B cell (primary cell): Measurements from ENCODE around the gene ERVW-1. TPM values are rescaled to one million over a fixed set of nuclear protein-coding genes. Genes with fewer than 3 reads are reported as not detected.
A peak's percentile ranks its signal among the peaks of the same experiment; 100 is the strongest.

Experiments
- ATAC-seq: fragments of 200-7000 bp; cut with Tn5 transposase; one replicate; pipeline ENCODE4 v1.10.0; 2021; ENCODE audit warnings: low read depth, mild to moderate bottlenecking, moderate number of reproducible peaks, moderate library complexity
- CTCF ChIA-PET: fragments of 350-600 bp; sonication (Branson Sonifier 250); formaldehyde crosslinking; loops from one replicate; lab custom pipeline; 2021; ENCODE audit warnings: antibody characterized with exemption, inconsistent platforms; lab: Charles Lee
- POLR2A ChIA-PET: fragments of 350-600 bp; sonication (Branson Sonifier 250); formaldehyde crosslinking; loops from one replicate; lab custom pipeline; 2021; ENCODE audit warnings: antibody characterized with exemption; lab: Charles Lee
- DNase-seq: peaks from one replicate; pipeline ENCODE4 v3.0.0; 2013
- H2AFZ ChIP-seq: 2 replicates; pipeline ENCODE4 v1.6.1; 2012; ENCODE audit warnings: mild to moderate bottlenecking, low read depth, low read length; ENCODE audit not compliant: insufficient read depth, poor library complexity, severe bottlenecking
- H3K27ac ChIP-seq, 2 donors: 1 replicate in 1 of 2; 2 replicates in 1 of 2; pipeline ENCODE4 v1.5.1; 2012 to 2013; ENCODE audit warnings: low read length in 2 of 2, mild to moderate bottlenecking in 2 of 2, moderate library complexity in 1 of 2
- H3K27me3 ChIP-seq, 4 experiments: fragments of 200-600 bp in 1 of 4; sonication (generic) in 1 of 4; replicated peaks in 1 of 4; 1 replicate in 2 of 4; 2 replicates in 2 of 4; pipeline versions ENCODE4 v1.6.1 to v1.7.0; 2013 to 2016; ENCODE audit warnings: low read length in 3 of 4, mild to moderate bottlenecking in 2 of 4, mixed read lengths in 1 of 4, moderate library complexity in 1 of 4; ENCODE audit not compliant: insufficient read depth in 4 of 4, control insufficient read depth in 3 of 4; ENCODE audit errors: control extremely low read depth in 1 of 4
- H3K36me3 ChIP-seq, 2 experiments: replicated peaks in 1 of 2; 1 replicate in 1 of 2; 2 replicates in 1 of 2; pipeline versions ENCODE4 v1.6.1 to v1.7.1; 2013; ENCODE audit warnings: low read length in 1 of 2; ENCODE audit not compliant: insufficient read depth in 2 of 2, control insufficient read depth in 1 of 2; ENCODE audit errors: control extremely low read depth in 1 of 2, extremely low read depth in 1 of 2
- H3K4me1 ChIP-seq, 2 donors: fragments of 200-600 bp in 1 of 2; sonication (generic) in 1 of 2; 1 replicate in 1 of 2; 2 replicates in 1 of 2; pipeline versions ENCODE4 v1.5.1 to v1.6.1; 2013 to 2017; ENCODE audit warnings: low read length in 2 of 2; ENCODE audit not compliant: control insufficient read depth in 2 of 2, insufficient read depth in 2 of 2
- H3K4me2 ChIP-seq: replicated peaks from 2 replicates; pipeline ENCODE3; 2012; ENCODE audit warnings: mild to moderate bottlenecking, low read depth, low read length; ENCODE audit not compliant: poor library complexity, severe bottlenecking
- H3K4me3 ChIP-seq, 5 experiments: fragments of 200-600 bp in 1 of 5; sonication (generic) in 1 of 5; 1 replicate in 3 of 5; 2 replicates in 2 of 5; pipeline versions ENCODE4 v1.5.1 to v1.7.0; 2011 to 2016; ENCODE audit warnings: low read length in 4 of 5, mild to moderate bottlenecking in 4 of 5, low read depth in 2 of 5, control low read depth in 1 of 5, moderate library complexity in 1 of 5; ENCODE audit not compliant: insufficient read depth in 1 of 5; ENCODE audit errors: control extremely low read depth in 1 of 5, extremely low read depth in 1 of 5
- H3K79me2 ChIP-seq: fragments of 200-600 bp; sonication (generic); one replicate; pipeline ENCODE4 v1.6.0; 2016; ENCODE audit warnings: low read length; ENCODE audit not compliant: control insufficient read depth, insufficient read depth
- H3K9ac ChIP-seq: fragments of 200-600 bp; sonication (generic); 2 replicates; pipeline ENCODE4 v1.6.1; 2017; ENCODE audit warnings: mild to moderate bottlenecking, low read length, moderate library complexity
- H3K9me3 ChIP-seq, 3 donors: one replicate each; pipeline versions ENCODE4 v1.6.1 to v1.7.1; 2013; ENCODE audit warnings: low read length in 2 of 3; ENCODE audit not compliant: control insufficient read depth in 2 of 3, insufficient read depth in 1 of 3; ENCODE audit errors: control extremely low read depth in 1 of 3
- H4K20me1 ChIP-seq: 2 replicates; pipeline ENCODE4 v1.6.0; 2012; ENCODE audit warnings: mild to moderate bottlenecking, low read length; ENCODE audit not compliant: insufficient read depth, control insufficient read depth, poor library complexity, severe bottlenecking
- H3K27ac Mint-ChIP-seq: one replicate; pipeline ENCODE4 v1.8.0; 2021; ENCODE audit warnings: mixed read lengths
- H3K27me3 Mint-ChIP-seq: one replicate; pipeline ENCODE4 v1.8.0; 2021; ENCODE audit warnings: mixed read lengths
- H3K4me1 Mint-ChIP-seq: one replicate; pipeline ENCODE4 v1.8.0; 2021; ENCODE audit warnings: mixed read lengths
- H3K4me3 Mint-ChIP-seq: one replicate; pipeline ENCODE4 v1.8.0; 2021; ENCODE audit warnings: mixed read lengths
- H3K9me3 Mint-ChIP-seq: one replicate; pipeline ENCODE4 v1.8.0; 2022; ENCODE audit warnings: mixed read lengths; ENCODE audit not compliant: insufficient read depth
- CTCF ChIP-seq: fragments of 200-600 bp; IDR thresholded peaks from one replicate; pipeline ENCODE4 v1.8.0; 2022; ENCODE audit warnings: antibody characterized with exemption, mild to moderate bottlenecking
- EZH2 ChIP-seq: IDR thresholded peaks from 2 replicates; pipeline ENCODE4 v1.6.1; 2012; ENCODE audit warnings: borderline replicate concordance, low read depth, mild to moderate bottlenecking, moderate library complexity, low read length; ENCODE audit not compliant: insufficient read depth, poor library complexity, severe bottlenecking
- WGBS: methylation state at CpG from one replicate; pipeline ENCODE4 v1.1.5; 2013; ENCODE audit warnings: missing lambda C conversion rate; ENCODE audit not compliant: insufficient coverage; 5-methylcytosine and 5-hydroxymethylcytosine counted together
- intact Hi-C: fragments of 100-400 bp; cut with micrococcal nuclease; formaldehyde crosslinking; loops from one replicate; pipeline ENCODE4 v1.10.0; 2022
- polyA plus RNA-seq: library from polyadenylated mRNA; depleted of rRNA; stranded (reverse); fragments of >200 nt; gene quantifications from 2 replicates; pipeline ENCODE4 v1.2.3, GENCODE V29; 2012
- total RNA-seq, 2 donors: library from RNA; stranded (reverse); fragments of 120-200 nt in 1 of 2; gene quantifications; 1 replicate in 1 of 2; 2 replicates in 1 of 2; pipeline versions ENCODE4 v1.2.3 to v1.2.4, GENCODE V29; 2013 to 2022

ERVW-1 gene
- total and polyA plus RNA-seq, 2 donors (not counting 1 experiment from before 2014, with no cell fraction given) = not detected

GRCh38 chr7:92425311-92425947 is 52.3 kb downstream of the ERVW-1 start:
- Histone ChIP-seq H3K36me3 (no peaks in the 10 kb centered on the region), H3K27ac (no peak overlapping the region), H4K20me1 (no peaks in the 10 kb centered on the region), H3K4me2 (peak overlapping the region; percentile 34), H3K9me3 (no peaks in the 10 kb centered on the region), H3K9ac (no peak overlapping the region), H3K4me1 (peaks cover 4% of the 10 kb centered on the region in 2 donors), H2AFZ (peak overlapping the region; percentile 19), H3K4me3 (no peak overlapping the region), H3K27me3 (peaks cover 0 to 6% (median 0%) of the 10 kb centered on the region in 4 experiments), H3K79me2 (no peaks in the 10 kb centered on the region)
- DNase-seq = peak; percentile 23
- Mint-ChIP-seq H3K9me3 (no peaks in the 10 kb centered on the region), H3K4me1 (peaks cover 10% of the 10 kb centered on the region), H3K27me3 (peaks cover 31% of the 10 kb centered on the region), H3K27ac (no peak overlapping the region), H3K4me3 (no peak overlapping the region)
- WGBS = 40% methylated on average over 19 of the region's 20 CpGs
- no peak for ATAC-seq
- no peak for TF ChIP-seq EZH2
- no peak for TF ChIP-seq CTCF
- ChIA-PET CTCF (interaction anchor here (0.6 to 7.9 kb wide), 10 partner anchors 10 to 344 kb away, joined by 3 to 133 read pairs (median 4); partner anchors contain the start of gene GATAD1), POLR2A (no interaction called here)
- intact Hi-C loops = no loop called here

DNA sequence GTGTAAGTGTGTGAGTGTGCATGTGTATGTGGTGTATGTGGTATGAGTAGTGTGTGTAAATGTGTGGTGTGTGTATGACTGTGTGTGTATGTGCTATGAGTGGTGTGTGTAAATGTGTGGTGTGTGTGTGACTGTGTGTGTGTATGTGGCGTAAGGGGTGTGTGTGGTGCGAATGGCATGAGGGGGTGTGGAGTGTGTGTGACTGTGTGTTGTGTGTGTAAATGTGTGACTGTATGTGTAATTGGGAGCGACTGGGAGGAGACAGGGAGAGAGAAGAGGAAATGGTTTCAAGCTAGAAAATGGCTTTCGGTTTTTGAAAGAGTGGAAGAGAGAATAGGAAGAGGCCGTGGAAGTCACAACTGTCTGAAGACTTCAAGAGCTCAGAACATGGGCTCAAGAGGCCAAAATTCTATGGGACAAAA is 54.0 kb downstream of the ERVW-1 start:
- H4K20me1 ChIP-seq = no peaks in the 10 kb centered on the region
- no peak overlapping the region for H3K9ac ChIP-seq
- ATAC-seq = no peak
- H3K4me2 ChIP-seq = no peak overlapping the region
- H3K4me3 Mint-ChIP-seq = peak overlapping the region; percentile 35
- TF ChIP-seq EZH2 = no peak
- no peak for TF ChIP-seq CTCF
- no peaks in the 10 kb centered on the region for H3K36me3 ChIP-seq
- 73% methylated on average over 5 of the region's 5 CpGs for WGBS
- peaks cover 4% of the 10 kb centered on the region in 2 donors for H3K4me1 ChIP-seq
- no peak overlapping the region for H3K27ac ChIP-seq
- no peaks in the 10 kb centered on the region for H3K9me3 Mint-ChIP-seq
- no peaks in the 10 kb centered on the region for H3K79me2 ChIP-seq
- intact Hi-C loops = loop anchor here (1.0 to 5.0 kb wide), 3 partner anchors 24 to 632 kb away; partner anchors contain the start of gene GATAD1
- CTCF ChIA-PET = interaction anchor here (0.7 to 7.9 kb wide), 15 partner anchors 9 to 1050 kb away, joined by 3 to 133 read pairs (median 3); partner anchors contain the start of gene GATAD1
- peak overlapping the region; percentile 85 for H2AFZ ChIP-seq
- H3K27me3 Mint-ChIP-seq = peaks cover 27% of the 10 kb centered on the region
- H3K4me1 Mint-ChIP-seq = peaks cover 10% of the 10 kb centered on the region
- no peaks in the 10 kb centered on the region for H3K9me3 ChIP-seq
- POLR2A ChIA-PET = interaction anchor here (1.2 kb wide), 1 partner anchor 24 kb away, joined by 6 read pairs; the partner anchor contains the start of gene GATAD1
- no peak overlapping the region for H3K4me3 ChIP-seq
- H3K27me3 ChIP-seq = peaks cover 0 to 6% (median 0%) of the 10 kb centered on the region in 4 experiments
- no peak overlapping the region for H3K27ac Mint-ChIP-seq
- DNase-seq = peak; percentile 4
